ENCODE measurements around the gene TNFRSF19. TPM values are rescaled to one million over a fixed set of nuclear protein-coding genes. Genes with fewer than 3 reads are reported as not detected.

TNFRSF19 gene
- total and polyA plus RNA-seq, 10 donors, result 1.0 to 12.2 (median 3.8) TPM

DNA sequence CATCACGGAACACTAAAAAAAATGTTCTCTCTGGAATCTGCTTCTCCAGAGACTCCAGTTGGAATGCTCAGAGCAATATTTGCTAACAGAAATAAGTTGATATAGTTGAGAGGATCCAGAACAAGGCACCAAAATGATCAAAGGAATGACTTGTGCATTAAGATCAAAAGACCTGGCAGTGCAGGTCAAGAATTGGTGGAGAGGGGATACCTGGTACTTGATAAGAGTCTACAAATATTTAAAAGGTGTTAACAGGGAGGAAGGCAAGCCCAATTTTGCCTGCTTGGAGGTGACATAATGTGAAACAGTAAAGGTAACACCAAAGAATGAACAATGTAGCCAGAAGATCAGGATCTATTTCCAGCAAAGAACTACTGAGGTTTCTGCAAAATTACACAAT, 20.0 kb upstream of the TNFRSF19 start:
- intact Hi-C loops (cut with DNase I; ENCODE audit: low total_unique reads), result no loop called here
- Histone ChIP-seq H3K27ac (no peak overlapping the region), H3K4me3 (no peak overlapping the region), H3K27me3 (replicated peaks in 1 of 7) (peaks cover 0 to 48% (median 8%) of the 10 kb centered on the region in 7 donors), H3K36me3 (no peaks in the 10 kb centered on the region), H3K9me3 (no peaks in the 10 kb centered on the region), H3K4me1 (peaks cover 0 to 13% (median 0%) of the 10 kb centered on the region in 6 donors)
- DNase-seq, result no peak
- TF ChIP-seq CTCF (IDR thresholded peaks at IDR 0.05 in 8 of 11, conservative IDR thresholded peaks at IDR 0.05 in 3 of 11), result no peak
- TF ChIP-seq POLR2A (IDR thresholded peaks at IDR 0.05), result no peak
- TF ChIP-seq POLR2AphosphoS5 (IDR thresholded peaks at IDR 0.05), result no peak
- 91 to 100% (median 95%) methylated on average over 1 of the region's 1 CpG for WGBS, 5 donors

GRCh38 chr13:23551213-23552008, 18.8 kb upstream of the TNFRSF19 start:
- no peak for DNase-seq
- Histone ChIP-seq H3K9me3 (no peaks in the 10 kb centered on the region), H3K27me3 (replicated peaks in 1 of 7) (peaks cover 0 to 45% (median 8%) of the 10 kb centered on the region in 7 donors), H3K27ac (no peak overlapping the region), H3K4me1 (peaks cover 0 to 13% (median 0%) of the 10 kb centered on the region in 6 donors), H3K36me3 (no peaks in the 10 kb centered on the region), H3K4me3 (no peak overlapping the region)
- TF ChIP-seq POLR2AphosphoS5 (IDR thresholded peaks at IDR 0.05) (no peak), POLR2A (IDR thresholded peaks at IDR 0.05) (no peak), CTCF (IDR thresholded peaks at IDR 0.05 in 8 of 11, conservative IDR thresholded peaks at IDR 0.05 in 3 of 11) (no peak)
- intact Hi-C loops (cut with DNase I; ENCODE audit: low total_unique reads), result no loop called here
- 61 to 72% (median 68%) methylated on average over 4 of the region's 4 CpGs for WGBS, 5 donors

GRCh38 chr13:23552171-23552570, 18.0 kb upstream of the TNFRSF19 start:
- Histone ChIP-seq H3K9me3 (no peaks in the 10 kb centered on the region), H3K27ac (no peak overlapping the region), H3K27me3 (replicated peaks in 1 of 7) (peaks cover 0 to 37% (median 3%) of the 10 kb centered on the region in 7 donors), H3K4me1 (peaks cover 0 to 8% (median 0%) of the 10 kb centered on the region in 6 donors), H3K4me3 (no peak overlapping the region), H3K36me3 (no peaks in the 10 kb centered on the region)
- intact Hi-C loops (cut with DNase I; ENCODE audit: low total_unique reads), result no loop called here
- no peak for DNase-seq
- 78 to 97% (median 87%) methylated on average over 1 of the region's 1 CpG for WGBS, 5 donors
- TF ChIP-seq POLR2A (IDR thresholded peaks at IDR 0.05), result no peak
- no peak for TF ChIP-seq POLR2AphosphoS5 (IDR thresholded peaks at IDR 0.05)
- no peak for TF ChIP-seq CTCF (IDR thresholded peaks at IDR 0.05 in 8 of 11, conservative IDR thresholded peaks at IDR 0.05 in 3 of 11)

GRCh38 chr13:23552661-23553060, 17.6 kb upstream of the TNFRSF19 start:
- H3K36me3 ChIP-seq, result no peaks in the 10 kb centered on the region
- no peak overlapping the region for H3K4me3 ChIP-seq
- H3K9me3 ChIP-seq, result no peaks in the 10 kb centered on the region
- WGBS, 5 donors, result 87 to 92% (median 90%) methylated on average over 2 of the region's 2 CpGs
- intact Hi-C loops (cut with DNase I; ENCODE audit: low total_unique reads), result no loop called here
- no peak overlapping the region for H3K27ac ChIP-seq
- H3K4me1 ChIP-seq, result peaks cover 0 to 3% (median 0%) of the 10 kb centered on the region in 6 donors
- peaks cover 0 to 32% (median 0%) of the 10 kb centered on the region in 7 donors for H3K27me3 ChIP-seq (replicated peaks in 1 of 7)
- TF ChIP-seq CTCF (IDR thresholded peaks at IDR 0.05 in 8 of 11, conservative IDR thresholded peaks at IDR 0.05 in 3 of 11) (no peak), POLR2AphosphoS5 (IDR thresholded peaks at IDR 0.05) (no peak)
- no peak for DNase-seq

Data from spleen (tissue), 11 donors.